ENCODE results near the gene HYAL2. TPM values are rescaled to one million over a fixed set of nuclear protein-coding genes. Genes with fewer than 3 reads are reported as not detected.

The HYAL2 gene
- total RNA-seq, 1 donor from 2014 or later, result 123 TPM

GRCh38 chr3:50268703-50269451, 53.7 kb downstream of the HYAL2 start, which contains the start of gene SEMA3B:
TSS of gene SEMA3B (plus strand) at chr3:50269147. CDS start at chr3:50269241, 94 bp downstream.
- no peak for TF ChIP-seq CTCF (conservative IDR thresholded peaks at IDR 0.05; ENCODE audit: low read depth, low read length)
- no peak for DNase-seq (ENCODE audit: low read depth)
- peak within 1 kb of the TSS; percentile 68 for H3K4me3 ChIP-seq (ENCODE audit: low read depth, low read length)

GRCh38 chr3:50268276-50268675, 54.3 kb downstream of the HYAL2 start:
- no peak for TF ChIP-seq CTCF (conservative IDR thresholded peaks at IDR 0.05; ENCODE audit: low read depth, low read length)
- H3K4me3 ChIP-seq (ENCODE audit: low read depth, low read length), result no peak overlapping the region
- DNase-seq (ENCODE audit: low read depth), result no peak

Other genes starting within 250 kb of the HYAL2 start
- gene RBM5, start 233.8 kb downstream of the HYAL2 start, total RNA-seq, result 52.3 and 80.7 TPM in 2 replicates
- gene SEMA3F, start 167.4 kb downstream of the HYAL2 start, total RNA-seq, result 36.0 and 58.6 TPM in 2 replicates
- gene GNAT1, start 131.1 kb downstream of the HYAL2 start, total RNA-seq, result not detected in 2 replicates
- gene SLC38A3, start 117.5 kb downstream of the HYAL2 start, total RNA-seq, result not detected in 2 replicates
- gene GNAI2, start 86.5 kb downstream of the HYAL2 start, total RNA-seq, result 263 and 264 TPM in 2 replicates
- gene SEMA3B, start 53.6 kb downstream of the HYAL2 start, total RNA-seq, result 4.6 and 29.5 TPM in 2 replicates
- gene LSMEM2, start 43.7 kb downstream of the HYAL2 start, total RNA-seq, result not detected in 2 replicates
- 76.6 and 165 TPM in 2 replicates for gene IFRD2, start 30.3 kb downstream of the HYAL2 start, total RNA-seq
- 7.8 and 8.8 TPM in 2 replicates for gene HYAL3, start 23.3 kb downstream of the HYAL2 start, total RNA-seq
- 8.5 and 19.4 TPM in 2 replicates for gene NAA80, start 23.3 kb downstream of the HYAL2 start, total RNA-seq
- 1.3 and 2.2 TPM in 2 replicates for gene HYAL1, start 19.2 kb downstream of the HYAL2 start, total RNA-seq
- 39.8 and 46.6 TPM in 2 replicates for gene TUSC2, start 5.5 kb upstream of the HYAL2 start, total RNA-seq
- gene RASSF1, start 18.1 kb upstream of the HYAL2 start, total RNA-seq, result 27.0 and 31.5 TPM in 2 replicates
- 0.92 and 3.1 TPM in 2 replicates for gene ZMYND10, start 23.0 kb upstream of the HYAL2 start, total RNA-seq
- 24.6 and 27.3 TPM in 2 replicates for gene NPRL2, start 28.0 kb upstream of the HYAL2 start, total RNA-seq
- 33.6 and 38.5 TPM in 2 replicates for gene CYB561D2, start 28.1 kb upstream of the HYAL2 start, total RNA-seq
- 54.6 and 56.0 TPM in 2 replicates for gene TMEM115, start 36.8 kb upstream of the HYAL2 start, total RNA-seq
- gene CACNA2D2, start 180.9 kb upstream of the HYAL2 start, total RNA-seq, result 0.14 TPM in 1 of 2 replicates, not detected in the other
- 4.3 and 8.9 TPM in 2 replicates for gene C3orf18, start 245.0 kb upstream of the HYAL2 start, total RNA-seq
- gene HEMK1, start 246.8 kb upstream of the HYAL2 start, total RNA-seq, result 11.3 and 13.7 TPM in 2 replicates